ENCODE data around the gene NDUFB8.

The NDUFB8 gene

DNA sequence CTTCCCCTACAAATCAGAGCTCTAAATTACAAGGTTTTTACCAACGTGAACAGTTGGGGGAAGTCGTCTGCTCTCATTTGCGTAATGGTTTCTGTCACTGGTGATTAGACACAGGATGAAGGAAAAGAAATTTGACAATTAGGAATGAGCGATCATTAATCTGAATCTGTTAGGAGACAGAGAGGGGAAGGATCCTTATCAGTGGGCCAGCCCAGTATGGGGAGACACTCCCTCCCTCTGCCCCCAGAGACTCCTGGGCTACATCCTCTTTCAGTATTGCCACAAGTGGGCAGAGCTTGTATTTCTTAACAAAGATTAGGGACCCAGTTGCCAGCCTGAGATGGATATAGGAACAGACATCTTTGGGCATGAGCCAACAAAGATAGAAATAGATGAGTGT is 21.5 kb upstream of the NDUFB8 start (continued):
- TF ChIP-seq, protein P1, sequence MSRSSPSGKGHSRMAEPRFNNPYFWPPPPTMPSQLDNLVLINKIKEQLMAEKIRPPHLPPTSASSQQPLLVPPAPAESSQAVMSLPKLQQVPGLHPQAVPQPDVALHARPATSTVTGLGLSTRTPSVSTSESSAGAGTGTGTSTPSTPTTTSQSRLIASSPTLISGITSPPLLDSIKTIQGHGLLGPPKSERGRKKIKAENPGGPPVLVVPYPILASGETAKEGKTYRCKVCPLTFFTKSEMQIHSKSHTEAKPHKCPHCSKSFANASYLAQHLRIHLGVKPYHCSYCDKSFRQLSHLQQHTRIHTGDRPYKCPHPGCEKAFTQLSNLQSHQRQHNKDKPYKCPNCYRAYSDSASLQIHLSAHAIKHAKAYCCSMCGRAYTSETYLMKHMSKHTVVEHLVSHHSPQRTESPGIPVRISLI (tag by site-specific recombination; IDR thresholded peaks at IDR 0.05) = no peak
- TF ChIP-seq ZNF175 (tag by site-specific recombination; IDR thresholded peaks at IDR 0.05) = no peak
- no peak for TF ChIP-seq ZNF791 (tag by site-specific recombination; IDR thresholded peaks at IDR 0.05)
- TF ChIP-seq, protein P2, sequence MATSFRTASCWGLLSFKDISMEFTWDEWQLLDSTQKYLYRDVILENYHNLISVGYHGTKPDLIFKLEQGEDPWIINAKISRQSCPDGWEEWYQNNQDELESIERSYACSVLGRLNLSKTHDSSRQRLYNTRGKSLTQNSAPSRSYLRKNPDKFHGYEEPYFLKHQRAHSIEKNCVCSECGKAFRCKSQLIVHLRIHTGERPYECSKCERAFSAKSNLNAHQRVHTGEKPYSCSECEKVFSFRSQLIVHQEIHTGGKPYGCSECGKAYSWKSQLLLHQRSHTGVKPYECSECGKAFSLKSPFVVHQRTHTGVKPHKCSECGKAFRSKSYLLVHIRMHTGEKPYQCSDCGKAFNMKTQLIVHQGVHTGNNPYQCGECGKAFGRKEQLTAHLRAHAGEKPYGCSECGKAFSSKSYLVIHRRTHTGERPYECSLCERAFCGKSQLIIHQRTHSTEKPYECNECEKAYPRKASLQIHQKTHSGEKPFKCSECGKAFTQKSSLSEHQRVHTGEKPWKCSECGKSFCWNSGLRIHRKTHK (tag by site-specific recombination; IDR thresholded peaks at IDR 0.05) = no peak

DNA sequence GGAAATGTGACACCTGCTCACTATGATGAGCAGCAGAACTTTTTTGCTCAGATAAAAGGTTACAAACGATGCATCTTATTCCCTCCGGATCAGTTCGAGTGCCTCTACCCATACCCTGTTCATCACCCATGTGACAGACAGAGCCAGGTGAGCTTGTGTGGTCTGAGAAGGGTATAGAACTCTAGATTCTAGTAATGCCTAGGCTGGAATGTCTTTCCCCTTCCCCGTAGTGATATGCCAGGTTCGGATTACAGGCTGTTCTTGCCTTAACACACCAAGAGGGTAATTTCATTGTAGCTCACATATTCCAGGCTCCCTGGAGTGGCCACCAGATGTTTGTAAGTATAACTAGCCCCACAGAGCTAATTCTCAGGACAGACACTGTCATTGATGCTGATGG is 15.3 kb upstream of the NDUFB8 start:
- ChIA-PET CTCF (interaction anchor here (0.6 to 2.4 kb wide), 5 partner anchors 9 to 325 kb away, joined by 3 to 8 read pairs (median 3); partner anchors contain the start of gene HIF1AN), POLR2A (interaction anchor here (1.1 to 2.7 kb wide), 2 partner anchors 9 to 10 kb away, joined by 5 to 19 read pairs; partner anchors contain the start of gene HIF1AN)
- Histone ChIP-seq H3K4me3 (ENCODE audit: low read depth, low read length) (no peak overlapping the region), H3K4me1 (ENCODE audit: control insufficient read depth, insufficient read depth, low read length) (no peaks in the 10 kb centered on the region), H3K9me3 (ENCODE audit: control insufficient read depth, insufficient read depth, low read depth, low read length) (no peaks in the 10 kb centered on the region), H3K36me3 (ENCODE audit: control insufficient read depth in 2 of 2, insufficient read depth in 1 of 2, low read length in 2 of 2) (peaks cover 49 to 94% of the 10 kb centered on the region in 2 experiments), H3K27ac (ENCODE audit: extremely low read depth, low read depth, low read length) (no peak overlapping the region)
- no peak for TF ChIP-seq ZNF404 (tag by site-specific recombination; IDR thresholded peaks at IDR 0.05)
- TF ChIP-seq ZXDB (tag by site-specific recombination; IDR thresholded peaks at IDR 0.05) = no peak
- no peak for TF ChIP-seq ZNF335 (tag by site-specific recombination; conservative IDR thresholded peaks at IDR 0.05)
- no peak for TF ChIP-seq SALL2 (tag by site-specific recombination; IDR thresholded peaks at IDR 0.05; ENCODE audit: borderline replicate concordance)
- no peak for TF ChIP-seq MEIS1 (CRISPR knock-in tag; IDR thresholded peaks at IDR 0.05; ENCODE audit: borderline replicate concordance)
- peak; percentile 54 for TF ChIP-seq ZNF341 (tag by site-specific recombination; IDR thresholded peaks at IDR 0.05; ENCODE audit: low read depth)
- peak; percentile 51; the same call in 1 of the 2 replicates for TF ChIP-seq ZNF600 (tag by site-specific recombination; IDR thresholded peaks at IDR 0.05)
- TF ChIP-seq, protein P3, sequence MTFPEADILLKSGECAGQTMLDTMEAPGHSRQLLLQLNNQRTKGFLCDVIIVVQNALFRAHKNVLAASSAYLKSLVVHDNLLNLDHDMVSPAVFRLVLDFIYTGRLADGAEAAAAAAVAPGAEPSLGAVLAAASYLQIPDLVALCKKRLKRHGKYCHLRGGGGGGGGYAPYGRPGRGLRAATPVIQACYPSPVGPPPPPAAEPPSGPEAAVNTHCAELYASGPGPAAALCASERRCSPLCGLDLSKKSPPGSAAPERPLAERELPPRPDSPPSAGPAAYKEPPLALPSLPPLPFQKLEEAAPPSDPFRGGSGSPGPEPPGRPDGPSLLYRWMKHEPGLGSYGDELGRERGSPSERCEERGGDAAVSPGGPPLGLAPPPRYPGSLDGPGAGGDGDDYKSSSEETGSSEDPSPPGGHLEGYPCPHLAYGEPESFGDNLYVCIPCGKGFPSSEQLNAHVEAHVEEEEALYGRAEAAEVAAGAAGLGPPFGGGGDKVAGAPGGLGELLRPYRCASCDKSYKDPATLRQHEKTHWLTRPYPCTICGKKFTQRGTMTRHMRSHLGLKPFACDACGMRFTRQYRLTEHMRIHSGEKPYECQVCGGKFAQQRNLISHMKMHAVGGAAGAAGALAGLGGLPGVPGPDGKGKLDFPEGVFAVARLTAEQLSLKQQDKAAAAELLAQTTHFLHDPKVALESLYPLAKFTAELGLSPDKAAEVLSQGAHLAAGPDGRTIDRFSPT (tag by site-specific recombination; IDR thresholded peaks at IDR 0.05) = no peak
- no peak for TF ChIP-seq ZNF777 (tag by site-specific recombination; IDR thresholded peaks at IDR 0.05; ENCODE audit: borderline replicate concordance)
- TF ChIP-seq OSR2 (tag by site-specific recombination; IDR thresholded peaks at IDR 0.05) = no peak
- no peak for TF ChIP-seq YY1 (tag by site-specific recombination; IDR thresholded peaks at IDR 0.05)
- TF ChIP-seq ZNF366 (tag by site-specific recombination; conservative IDR thresholded peaks at IDR 0.05) = no peak
- TF ChIP-seq, protein P4, sequence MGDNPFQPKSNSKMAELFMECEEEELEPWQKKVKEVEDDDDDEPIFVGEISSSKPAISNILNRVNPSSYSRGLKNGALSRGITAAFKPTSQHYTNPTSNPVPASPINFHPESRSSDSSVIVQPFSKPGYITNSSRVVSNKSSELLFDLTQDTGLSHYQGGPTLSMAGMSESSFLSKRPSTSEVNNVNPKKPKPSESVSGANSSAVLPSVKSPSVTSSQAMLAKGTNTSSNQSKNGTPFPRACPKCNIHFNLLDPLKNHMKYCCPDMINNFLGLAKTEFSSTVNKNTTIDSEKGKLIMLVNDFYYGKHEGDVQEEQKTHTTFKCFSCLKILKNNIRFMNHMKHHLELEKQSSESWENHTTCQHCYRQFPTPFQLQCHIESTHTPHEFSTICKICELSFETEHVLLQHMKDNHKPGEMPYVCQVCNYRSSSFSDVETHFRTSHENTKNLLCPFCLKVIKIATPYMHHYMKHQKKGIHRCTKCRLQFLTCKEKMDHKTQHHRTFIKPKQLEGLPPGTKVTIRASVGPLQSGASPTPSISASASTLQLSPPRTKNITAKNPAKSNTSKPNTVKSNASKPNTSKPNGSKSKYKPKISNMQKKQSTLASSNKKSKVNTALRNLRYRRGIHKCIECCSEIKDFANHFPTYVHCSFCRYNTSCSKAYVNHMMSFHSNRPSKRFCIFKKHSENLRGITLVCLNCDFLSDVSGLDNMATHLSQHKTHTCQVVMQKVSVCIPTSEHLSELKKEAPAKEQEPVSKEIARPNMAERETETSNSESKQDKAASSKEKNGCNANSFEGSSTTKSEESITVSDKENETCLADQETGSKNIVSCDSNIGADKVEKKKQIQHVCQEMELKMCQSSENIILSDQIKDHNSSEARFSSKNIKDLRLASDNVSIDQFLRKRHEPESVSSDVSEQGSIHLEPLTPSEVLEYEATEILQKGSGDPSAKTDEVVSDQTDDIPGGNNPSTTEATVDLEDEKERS (tag by site-specific recombination; IDR thresholded peaks at IDR 0.05) = no peak
- TF ChIP-seq ZNF202 (tag by site-specific recombination; IDR thresholded peaks at IDR 0.05; ENCODE audit: borderline replicate concordance) = no peak
- TF ChIP-seq, protein P5, sequence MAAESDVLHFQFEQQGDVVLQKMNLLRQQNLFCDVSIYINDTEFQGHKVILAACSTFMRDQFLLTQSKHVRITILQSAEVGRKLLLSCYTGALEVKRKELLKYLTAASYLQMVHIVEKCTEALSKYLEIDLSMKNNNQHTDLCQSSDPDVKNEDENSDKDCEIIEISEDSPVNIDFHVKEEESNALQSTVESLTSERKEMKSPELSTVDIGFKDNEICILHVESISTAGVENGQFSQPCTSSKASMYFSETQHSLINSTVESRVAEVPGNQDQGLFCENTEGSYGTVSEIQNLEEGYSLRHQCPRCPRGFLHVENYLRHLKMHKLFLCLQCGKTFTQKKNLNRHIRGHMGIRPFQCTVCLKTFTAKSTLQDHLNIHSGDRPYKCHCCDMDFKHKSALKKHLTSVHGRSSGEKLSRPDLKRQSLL (tag by site-specific recombination; IDR thresholded peaks at IDR 0.05) = no peak
- 0 out of 2 replicates have a peak, but pooled peaks have one; percentile 18 for TF ChIP-seq ZBTB17 (tag by site-specific recombination; IDR thresholded peaks at IDR 0.05)
- no peak for TF ChIP-seq KLF1 (tag by site-specific recombination; IDR thresholded peaks at IDR 0.05)
- TF ChIP-seq ZNF23 (tag by site-specific recombination; IDR thresholded peaks at IDR 0.05; ENCODE audit: borderline replicate concordance) = no peak
- TF ChIP-seq ZSCAN30 (tag by site-specific recombination; IDR thresholded peaks at IDR 0.05) = no peak
- no peak for TF ChIP-seq ZNF121 (tag by site-specific recombination; IDR thresholded peaks at IDR 0.05)
- no peak for TF ChIP-seq ZFP41 (tag by site-specific recombination; IDR thresholded peaks at IDR 0.05; ENCODE audit: borderline replicate concordance)
- TF ChIP-seq, protein P6, sequence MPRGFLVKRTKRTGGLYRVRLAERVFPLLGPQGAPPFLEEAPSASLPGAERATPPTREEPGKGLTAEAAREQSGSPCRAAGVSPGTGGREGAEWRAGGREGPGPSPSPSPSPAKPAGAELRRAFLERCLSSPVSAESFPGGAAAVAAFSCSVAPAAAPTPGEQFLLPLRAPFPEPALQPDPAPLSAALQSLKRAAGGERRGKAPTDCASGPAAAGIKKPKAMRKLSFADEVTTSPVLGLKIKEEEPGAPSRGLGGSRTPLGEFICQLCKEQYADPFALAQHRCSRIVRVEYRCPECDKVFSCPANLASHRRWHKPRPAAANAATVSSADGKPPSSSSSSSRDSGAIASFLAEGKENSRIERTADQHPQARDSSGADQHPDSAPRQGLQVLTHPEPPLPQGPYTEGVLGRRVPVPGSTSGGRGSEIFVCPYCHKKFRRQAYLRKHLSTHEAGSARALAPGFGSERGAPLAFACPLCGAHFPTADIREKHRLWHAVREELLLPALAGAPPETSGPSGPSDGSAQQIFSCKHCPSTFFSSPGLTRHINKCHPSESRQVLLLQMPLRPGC (tag by site-specific recombination; IDR thresholded peaks at IDR 0.05) = no peak
- no peak for TF ChIP-seq ZFHX2 (tag by site-specific recombination; conservative IDR thresholded peaks at IDR 0.05)
